ENCODE measurements around the gene ABHD10.
"Not testable (repeated sequence)": the region's sequence is repeated elsewhere in the genome, so short reads cannot be mapped to it uniquely, and the experiment has no call there.

Gene ABHD10

GRCh38 chr3:112020674-112021085, 41.9 kb downstream of the ABHD10 start:
- Histone ChIP-seq H3K27me3 (ENCODE audit: control insufficient read depth, insufficient read depth, low read length) (no peaks in the 10 kb centered on the region), H3K9me3 (ENCODE audit: control insufficient read depth, low read length) (no peaks in the 10 kb centered on the region), H3K4me3 (ENCODE audit: low read length) (no peak overlapping the region), H3K9ac (ENCODE audit: low read length) (no peak overlapping the region), H3K36me3 (ENCODE audit: control insufficient read depth, insufficient read depth, low read length) (no peaks in the 10 kb centered on the region), H3K4me1 (ENCODE audit: control insufficient read depth, insufficient read depth, low read length) (no peaks in the 10 kb centered on the region)

GRCh38 chr3:112027142-112027541, 48.3 kb downstream of the ABHD10 start:
- no peaks in the 10 kb centered on the region for H3K36me3 ChIP-seq (ENCODE audit: control insufficient read depth, insufficient read depth, low read length)
- no peak overlapping the region for H3K9ac ChIP-seq (ENCODE audit: low read length)
- H3K4me1 ChIP-seq (ENCODE audit: control insufficient read depth, insufficient read depth, low read length): no peaks in the 10 kb centered on the region
- H3K9me3 ChIP-seq (ENCODE audit: control insufficient read depth, low read length): no peaks in the 10 kb centered on the region
- H3K27me3 ChIP-seq (ENCODE audit: control insufficient read depth, insufficient read depth, low read length): no peaks in the 10 kb centered on the region
- no peak overlapping the region for H3K4me3 ChIP-seq (ENCODE audit: low read length)

- no peaks in the 10 kb centered on the region for H3K9me3 ChIP-seq (ENCODE audit: control insufficient read depth, low read length)
- no peaks in the 10 kb centered on the region for H3K4me1 ChIP-seq (ENCODE audit: control insufficient read depth, insufficient read depth, low read length)
- no peaks in the 10 kb centered on the region for H3K27me3 ChIP-seq (ENCODE audit: control insufficient read depth, insufficient read depth, low read length)
- no peak overlapping the region for H3K9ac ChIP-seq (ENCODE audit: low read length)
- no peak overlapping the region for H3K4me3 ChIP-seq (ENCODE audit: low read length)
- no peaks in the 10 kb centered on the region for H3K36me3 ChIP-seq (ENCODE audit: control insufficient read depth, insufficient read depth, low read length)
Observed at GRCh38 chr3:112027826-112028225, 49.0 kb downstream of the ABHD10 start.

GRCh38 chr3:112030901-112031300, 52.1 kb downstream of the ABHD10 start:
- no peaks in the 10 kb centered on the region for H3K36me3 ChIP-seq (ENCODE audit: control insufficient read depth, insufficient read depth, low read length)
- H3K4me1 ChIP-seq (ENCODE audit: control insufficient read depth, insufficient read depth, low read length): no peaks in the 10 kb centered on the region
- no peaks in the 10 kb centered on the region for H3K9me3 ChIP-seq (ENCODE audit: control insufficient read depth, low read length)

GRCh38 chr3:112032098-112032731, 53.4 kb downstream of the ABHD10 start:
- no peak overlapping the region for H3K4me3 ChIP-seq (ENCODE audit: low read length)
- no peak overlapping the region for H3K9ac ChIP-seq (ENCODE audit: low read length)
- H3K36me3 ChIP-seq (ENCODE audit: control insufficient read depth, insufficient read depth, low read length): no peaks in the 10 kb centered on the region
- H3K4me1 ChIP-seq (ENCODE audit: control insufficient read depth, insufficient read depth, low read length): no peaks in the 10 kb centered on the region
- no peaks in the 10 kb centered on the region for H3K27me3 ChIP-seq (ENCODE audit: control insufficient read depth, insufficient read depth, low read length)
- H3K9me3 ChIP-seq (ENCODE audit: control insufficient read depth, low read length): no peaks in the 10 kb centered on the region

More at GRCh38 chr3:112030901-112031300, 52.1 kb downstream of the ABHD10 start:
- Histone ChIP-seq H3K27me3 (ENCODE audit: control insufficient read depth, insufficient read depth, low read length) (no peaks in the 10 kb centered on the region), H3K4me3 (ENCODE audit: low read length) (no peak overlapping the region), H3K9ac (ENCODE audit: low read length) (no peak overlapping the region)

GRCh38 chr3:112034436-112034835, 55.6 kb downstream of the ABHD10 start, which contains the start of gene TMPRSS7:
TSS of gene TMPRSS7 (plus strand) at chr3:112034736. CDS start at chr3:112034846, 110 bp downstream.
- Histone ChIP-seq H3K9ac (ENCODE audit: low read length) (no peak within 1 kb of the TSS), H3K4me3 (ENCODE audit: low read length) (no peak within 1 kb of the TSS), H3K36me3 (ENCODE audit: control insufficient read depth, insufficient read depth, low read length) (no peaks in the 10 kb centered on the region), H3K4me1 (ENCODE audit: control insufficient read depth, insufficient read depth, low read length) (no peaks in the 10 kb centered on the region), H3K27me3 (ENCODE audit: control insufficient read depth, insufficient read depth, low read length) (no peaks in the 10 kb centered on the region), H3K9me3 (ENCODE audit: control insufficient read depth, low read length) (no peaks in the 10 kb centered on the region)

GRCh38 chr3:112035241-112035640, 56.4 kb downstream of the ABHD10 start:
- no peak overlapping the region for H3K9ac ChIP-seq (ENCODE audit: low read length)
- H3K4me3 ChIP-seq (ENCODE audit: low read length): no peak overlapping the region

GRCh38 chr3:112037194-112037593, 58.4 kb downstream of the ABHD10 start:
- H3K9me3 ChIP-seq (ENCODE audit: control insufficient read depth, low read length); H3K36me3 ChIP-seq (ENCODE audit: control insufficient read depth, insufficient read depth, low read length); H3K4me1 ChIP-seq (ENCODE audit: control insufficient read depth, insufficient read depth, low read length); H3K9ac ChIP-seq (ENCODE audit: low read length); H3K27me3 ChIP-seq (ENCODE audit: control insufficient read depth, insufficient read depth, low read length); H3K4me3 ChIP-seq (ENCODE audit: low read length): not testable (repeated sequence)

More at GRCh38 chr3:112035241-112035640, 56.4 kb downstream of the ABHD10 start:
- H3K27me3 ChIP-seq (ENCODE audit: control insufficient read depth, insufficient read depth, low read length): no peaks in the 10 kb centered on the region
- no peaks in the 10 kb centered on the region for H3K4me1 ChIP-seq (ENCODE audit: control insufficient read depth, insufficient read depth, low read length)
- no peaks in the 10 kb centered on the region for H3K36me3 ChIP-seq (ENCODE audit: control insufficient read depth, insufficient read depth, low read length)
- no peaks in the 10 kb centered on the region for H3K9me3 ChIP-seq (ENCODE audit: control insufficient read depth, low read length)

- Histone ChIP-seq H3K4me3 (ENCODE audit: low read length) (no peak overlapping the region), H3K9me3 (ENCODE audit: control insufficient read depth, low read length) (no peaks in the 10 kb centered on the region), H3K4me1 (ENCODE audit: control insufficient read depth, insufficient read depth, low read length) (peaks cover under 1% of the 10 kb centered on the region), H3K27me3 (ENCODE audit: control insufficient read depth, insufficient read depth, low read length) (no peaks in the 10 kb centered on the region), H3K9ac (ENCODE audit: low read length) (no peak overlapping the region), H3K36me3 (ENCODE audit: control insufficient read depth, insufficient read depth, low read length) (no peaks in the 10 kb centered on the region)
Observed at GRCh38 chr3:112038863-112039262, 60.0 kb downstream of the ABHD10 start.

GRCh38 chr3:112041321-112041720, 62.5 kb downstream of the ABHD10 start:
- H3K36me3 ChIP-seq (ENCODE audit: control insufficient read depth, insufficient read depth, low read length): no peaks in the 10 kb centered on the region
- no peaks in the 10 kb centered on the region for H3K27me3 ChIP-seq (ENCODE audit: control insufficient read depth, insufficient read depth, low read length)

GRCh38 chr3:112042842-112043280, 64.0 kb downstream of the ABHD10 start:
- Histone ChIP-seq H3K9me3 (ENCODE audit: control insufficient read depth, low read length) (no peaks in the 10 kb centered on the region), H3K27me3 (ENCODE audit: control insufficient read depth, insufficient read depth, low read length) (no peaks in the 10 kb centered on the region), H3K4me3 (ENCODE audit: low read length) (no peak overlapping the region), H3K4me1 (ENCODE audit: control insufficient read depth, insufficient read depth, low read length) (peaks cover 5% of the 10 kb centered on the region), H3K9ac (ENCODE audit: low read length) (no peak overlapping the region), H3K36me3 (ENCODE audit: control insufficient read depth, insufficient read depth, low read length) (no peaks in the 10 kb centered on the region)

More at GRCh38 chr3:112041321-112041720, 62.5 kb downstream of the ABHD10 start:
- peaks cover 5% of the 10 kb centered on the region for H3K4me1 ChIP-seq (ENCODE audit: control insufficient read depth, insufficient read depth, low read length)
- no peaks in the 10 kb centered on the region for H3K9me3 ChIP-seq (ENCODE audit: control insufficient read depth, low read length)
- no peak overlapping the region for H3K9ac ChIP-seq (ENCODE audit: low read length)
- no peak overlapping the region for H3K4me3 ChIP-seq (ENCODE audit: low read length)

All from mucosa of stomach (tissue), 1 donor.